Measurements from ENCODE around the gene KCNQ1. TPM values are rescaled to one million over a fixed set of nuclear protein-coding genes. Genes with fewer than 3 reads are reported as not detected.

Gene KCNQ1
- total RNA-seq, 1 donor from 2014 or later, result 52.9 TPM

DNA sequence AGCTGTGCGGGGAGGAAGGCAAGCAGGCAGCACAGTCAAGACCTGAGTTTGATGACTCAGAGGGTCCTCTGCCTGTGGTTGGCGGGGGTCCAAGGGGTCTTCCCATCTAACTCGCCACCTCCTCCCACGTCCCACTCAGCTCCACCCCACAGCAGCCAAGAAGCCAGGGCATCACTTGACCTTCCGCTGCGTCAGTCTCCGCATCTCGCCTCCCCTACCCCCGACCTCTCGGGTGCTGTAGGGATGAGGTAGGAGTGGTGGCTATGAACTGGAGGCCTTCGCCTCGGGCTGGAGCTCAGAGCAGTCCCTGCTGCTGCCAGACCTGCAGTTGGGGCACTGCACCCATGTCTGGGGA is 350.1 kb downstream of the KCNQ1 start:
- Histone ChIP-seq H3K9me3 (no peaks in the 10 kb centered on the region), H3K4me1 (peaks cover 12% of the 10 kb centered on the region), H3K27me3 (no peaks in the 10 kb centered on the region), H3K4me3 (no peak overlapping the region), H3K36me3 (no peaks in the 10 kb centered on the region), H3K27ac (no peak overlapping the region)
- TF ChIP-seq, protein P1, sequence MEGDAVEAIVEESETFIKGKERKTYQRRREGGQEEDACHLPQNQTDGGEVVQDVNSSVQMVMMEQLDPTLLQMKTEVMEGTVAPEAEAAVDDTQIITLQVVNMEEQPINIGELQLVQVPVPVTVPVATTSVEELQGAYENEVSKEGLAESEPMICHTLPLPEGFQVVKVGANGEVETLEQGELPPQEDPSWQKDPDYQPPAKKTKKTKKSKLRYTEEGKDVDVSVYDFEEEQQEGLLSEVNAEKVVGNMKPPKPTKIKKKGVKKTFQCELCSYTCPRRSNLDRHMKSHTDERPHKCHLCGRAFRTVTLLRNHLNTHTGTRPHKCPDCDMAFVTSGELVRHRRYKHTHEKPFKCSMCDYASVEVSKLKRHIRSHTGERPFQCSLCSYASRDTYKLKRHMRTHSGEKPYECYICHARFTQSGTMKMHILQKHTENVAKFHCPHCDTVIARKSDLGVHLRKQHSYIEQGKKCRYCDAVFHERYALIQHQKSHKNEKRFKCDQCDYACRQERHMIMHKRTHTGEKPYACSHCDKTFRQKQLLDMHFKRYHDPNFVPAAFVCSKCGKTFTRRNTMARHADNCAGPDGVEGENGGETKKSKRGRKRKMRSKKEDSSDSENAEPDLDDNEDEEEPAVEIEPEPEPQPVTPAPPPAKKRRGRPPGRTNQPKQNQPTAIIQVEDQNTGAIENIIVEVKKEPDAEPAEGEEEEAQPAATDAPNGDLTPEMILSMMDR (IDR thresholded peaks at IDR 0.05), result no peak
- ATAC-seq, result no peak
- DNase-seq, result peak; percentile 46
- intact Hi-C loops (cut with DNase I), result no loop called here

DNA sequence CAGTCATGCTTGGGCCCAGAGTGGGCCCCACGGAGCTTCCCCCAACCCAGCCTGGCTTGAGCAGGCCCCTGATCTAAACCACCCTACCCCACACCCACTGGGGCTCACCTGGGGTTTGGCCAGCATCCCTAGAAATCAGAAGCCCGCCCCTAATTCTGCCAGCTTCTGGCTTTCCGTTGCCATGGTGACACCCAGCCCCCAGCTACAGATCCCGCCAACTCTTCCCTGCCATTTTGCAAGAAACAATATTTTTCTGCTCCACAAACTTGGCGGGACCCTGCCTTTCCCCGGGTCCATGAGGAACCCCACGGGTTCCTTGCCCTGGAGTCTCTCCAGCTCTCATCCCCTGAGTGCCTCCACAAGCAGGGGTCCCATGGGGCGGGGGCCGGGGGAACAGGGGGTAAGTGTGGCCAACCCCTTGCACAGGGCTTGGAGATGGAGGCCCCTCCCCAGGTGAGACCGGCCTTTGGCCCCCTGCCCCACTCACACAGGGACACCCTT is 350.7 kb downstream of the KCNQ1 start:
- DNase-seq (peak; percentile 52), ATAC-seq (no peak)
- H3K4me1 ChIP-seq, result peaks cover 12% of the 10 kb centered on the region
- intact Hi-C loops (cut with DNase I), result no loop called here
- no peaks in the 10 kb centered on the region for H3K36me3 ChIP-seq
- no peaks in the 10 kb centered on the region for H3K27me3 ChIP-seq
- no peak overlapping the region for H3K27ac ChIP-seq
- no peak overlapping the region for H3K4me3 ChIP-seq
- H3K9me3 ChIP-seq, result no peaks in the 10 kb centered on the region
- TF ChIP-seq, protein P1 (IDR thresholded peaks at IDR 0.05), result no peak

DNA sequence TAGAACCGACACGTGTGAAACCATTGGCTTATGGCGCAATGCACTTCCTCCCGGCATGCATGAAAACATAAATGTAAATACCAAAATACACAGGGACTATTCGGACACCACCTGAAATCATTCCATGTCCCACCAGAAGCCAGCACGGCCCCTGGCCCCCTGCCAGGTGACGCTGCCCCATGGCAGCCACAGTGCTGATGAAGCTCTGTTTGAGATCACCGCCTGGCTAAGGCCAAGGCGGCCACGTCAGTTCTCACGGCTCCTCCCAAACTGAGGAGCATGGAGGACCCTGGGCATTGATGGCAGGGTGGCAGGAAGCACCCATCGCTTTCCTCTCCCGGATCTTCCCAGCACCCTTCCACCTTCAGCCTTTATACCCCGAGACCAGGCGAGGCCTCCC is 351.3 kb downstream of the KCNQ1 start:
- no peaks in the 10 kb centered on the region for H3K9me3 ChIP-seq
- intact Hi-C loops (cut with DNase I), result no loop called here
- H3K27me3 ChIP-seq, result no peaks in the 10 kb centered on the region
- DNase-seq (peak; percentile 52), ATAC-seq (no peak)
- TF ChIP-seq, protein P1 (IDR thresholded peaks at IDR 0.05), result no peak
- H3K4me3 ChIP-seq, result no peak overlapping the region
- H3K27ac ChIP-seq, result no peak overlapping the region
- H3K4me1 ChIP-seq, result peaks cover 7% of the 10 kb centered on the region
- H3K36me3 ChIP-seq, result no peaks in the 10 kb centered on the region

DNA sequence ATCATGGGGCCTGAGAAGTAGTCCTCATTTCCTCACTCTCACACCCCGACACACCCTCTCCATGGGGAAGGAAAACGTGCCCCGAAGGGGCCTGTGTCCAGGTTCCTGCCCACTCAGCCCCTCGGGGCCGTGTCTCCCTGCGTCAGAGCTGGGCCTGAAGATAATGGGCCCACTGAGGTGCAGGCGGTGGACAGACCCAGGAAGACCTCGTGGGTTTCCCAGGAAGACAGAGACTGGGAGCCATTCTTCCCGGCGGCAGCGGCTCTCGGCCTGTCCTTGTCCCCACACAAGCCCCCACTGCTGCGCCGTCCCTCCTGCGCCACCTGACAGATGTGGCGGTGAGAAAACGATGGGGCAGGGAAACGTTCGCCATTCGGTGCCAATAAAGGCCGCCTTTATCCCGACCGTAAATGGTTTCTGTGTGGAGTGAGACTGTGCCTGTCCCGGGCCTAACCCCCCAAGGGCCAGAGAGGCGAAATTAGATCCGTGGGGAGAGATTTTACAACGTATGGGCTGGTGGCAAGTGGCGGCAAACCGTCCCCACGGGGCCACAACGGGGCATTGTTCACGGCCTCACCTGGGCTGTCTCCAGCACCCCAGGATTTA is 351.8 kb downstream of the KCNQ1 start:
- Histone ChIP-seq H3K27me3 (no peaks in the 10 kb centered on the region), H3K27ac (no peak overlapping the region), H3K4me1 (peaks cover 1% of the 10 kb centered on the region), H3K4me3 (no peak overlapping the region), H3K9me3 (no peaks in the 10 kb centered on the region), H3K36me3 (no peaks in the 10 kb centered on the region)
- DNase-seq (peak; percentile 40), ATAC-seq (no peak)
- TF ChIP-seq, protein P1 (IDR thresholded peaks at IDR 0.05), result no peak
- intact Hi-C loops (cut with DNase I), result no loop called here

DNA sequence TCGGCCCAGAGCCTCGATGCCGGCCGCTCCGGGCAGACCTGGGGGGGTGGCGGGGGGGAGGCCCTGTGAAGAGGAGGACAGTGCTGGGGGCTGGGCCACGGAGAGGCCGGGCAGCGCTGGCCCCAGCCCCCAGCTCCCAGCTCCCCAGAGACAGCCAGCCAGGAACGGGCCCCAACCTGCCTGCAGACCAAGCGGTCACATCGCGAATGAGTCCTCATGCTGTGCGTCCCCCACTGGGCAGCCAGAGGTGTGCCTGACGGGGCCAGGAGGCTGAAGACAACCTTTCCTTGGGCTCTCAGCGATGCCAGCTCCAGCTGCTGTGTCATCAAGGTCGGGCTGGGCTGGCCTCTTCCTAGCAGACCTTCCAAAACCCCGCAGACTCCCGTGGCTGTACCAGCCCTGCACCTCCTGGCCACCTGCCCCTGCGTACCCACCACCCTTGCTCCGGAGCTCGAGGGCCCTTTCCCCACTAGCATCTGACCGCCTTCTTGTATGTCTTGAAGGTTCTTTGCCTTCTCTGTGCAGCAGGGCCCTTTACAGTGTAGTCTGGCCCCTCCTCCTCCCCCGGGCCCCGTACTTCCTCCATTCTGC is 352.4 kb downstream of the KCNQ1 start:
- Histone ChIP-seq H3K4me3 (no peak overlapping the region), H3K27me3 (no peaks in the 10 kb centered on the region), H3K27ac (no peak overlapping the region), H3K4me1 (no peaks in the 10 kb centered on the region), H3K36me3 (no peaks in the 10 kb centered on the region), H3K9me3 (no peaks in the 10 kb centered on the region)
- ATAC-seq (no peak), DNase-seq (peak; percentile 48)
- TF ChIP-seq, protein P1 (IDR thresholded peaks at IDR 0.05), result no peak
- intact Hi-C loops (cut with DNase I), result no loop called here

Data from upper lobe of right lung (tissue), 1 donor.